Neural cell (in vitro differentiated cells): Measurements from ENCODE around the gene CSAG1. TPM values are rescaled to one million over a fixed set of nuclear protein-coding genes. Genes with fewer than 3 reads are reported as not detected.
"Not testable (repeated sequence)": the region's sequence is repeated elsewhere in the genome, so short reads cannot be mapped to it uniquely, and the experiment has no call there.

Source experiments
- H2AFZ ChIP-seq: fragments of 200-600, 300-800 bp; sonication (generic), shearing (Covaris generic); 2 replicates; pipeline ENCODE4 v1.6.0; 2014; ENCODE audit warnings: low read depth, mild to moderate bottlenecking, antibody characterized with exemption, low read length, moderate library complexity
- H3F3A ChIP-seq: fragments of 200-600 bp; shearing (Covaris generic); 2 replicates; pipeline ENCODE4 v1.6.1; 2016; ENCODE audit warnings: mild to moderate bottlenecking, moderate library complexity, mixed read lengths, antibody characterized with exemption, low read length; ENCODE audit not compliant: insufficient read depth, poor library complexity, severe bottlenecking
- H3K27ac ChIP-seq: fragments of 200-600, 300-800 bp; sonication (generic), shearing (Covaris generic); 2 replicates; pipeline ENCODE4 v1.5.1; 2014; ENCODE audit warnings: mild to moderate bottlenecking, low read length, moderate library complexity
- H3K27me3 ChIP-seq: fragments of 300-800, 200-600 bp; sonication (generic), shearing (Covaris generic); 2 replicates; pipeline ENCODE4 v1.6.0; 2014; ENCODE audit warnings: mild to moderate bottlenecking, low read depth, low read length, moderate library complexity; ENCODE audit not compliant: insufficient read depth
- H3K36me3 ChIP-seq: fragments of 300-800, 200-600 bp; sonication (generic), shearing (Covaris generic); 2 replicates; pipeline ENCODE4 v1.5.1; 2014; ENCODE audit warnings: mild to moderate bottlenecking, antibody characterized with exemption, low read length, moderate library complexity; ENCODE audit not compliant: insufficient read depth
- H3K4me2 ChIP-seq: fragments of 300-800, 200-600 bp; sonication (generic), shearing (Covaris generic); 2 replicates; pipeline ENCODE4 v1.6.0; 2014; ENCODE audit warnings: mild to moderate bottlenecking, low read length
- H3K4me3 ChIP-seq: fragments of 300-800, 200-600 bp; sonication (generic), shearing (Covaris generic); 2 replicates; pipeline ENCODE4 v1.5.1; 2014; ENCODE audit warnings: mild to moderate bottlenecking, low read length, moderate library complexity
- H3K79me2 ChIP-seq: fragments of 200-600 bp; shearing (Covaris generic); replicated peaks from 2 replicates; pipeline ENCODE4 v1.6.0; 2014; ENCODE audit warnings: mild to moderate bottlenecking, low read length, moderate library complexity; ENCODE audit not compliant: insufficient read depth
- H3K9ac ChIP-seq: fragments of 300-800, 200-600 bp; sonication (generic), shearing (Covaris generic); 2 replicates; pipeline ENCODE4 v1.6.1; 2016; ENCODE audit warnings: mild to moderate bottlenecking, low read length, mixed read lengths
- H3K9me2 ChIP-seq: fragments of 200-600 bp; shearing (Covaris generic); 2 replicates; pipeline ENCODE4 v1.6.1; 2016; ENCODE audit warnings: mild to moderate bottlenecking, low read length, mixed read lengths; ENCODE audit not compliant: insufficient read depth
- H3K9me3 ChIP-seq: fragments of 200-600, 300-800 bp; sonication (generic), shearing (Covaris generic); 2 replicates; pipeline ENCODE4 v1.6.1; 2016; ENCODE audit warnings: mild to moderate bottlenecking, mixed run types, low read length, moderate library complexity, mixed read lengths
- H4K20me1 ChIP-seq: fragments of 200-600 bp; shearing (Covaris generic); 2 replicates; pipeline ENCODE4 v1.6.1; 2016; ENCODE audit warnings: mild to moderate bottlenecking, mixed run types; ENCODE audit not compliant: insufficient read depth
- EP300 ChIP-seq: fragments of 450-650 bp; conservative IDR thresholded peaks from 2 replicates; pipeline ENCODE4 v1.6.1; 2014; ENCODE audit warnings: antibody characterized with exemption, mild to moderate bottlenecking, moderate library complexity; ENCODE audit not compliant: poor library complexity, severe bottlenecking
- RAD21 ChIP-seq: fragments of 450-650 bp; conservative IDR thresholded peaks from 2 replicates; pipeline ENCODE4 v1.6.1; 2014; ENCODE audit warnings: antibody characterized with exemption, mild to moderate bottlenecking, moderate library complexity
- polyA plus RNA-seq: library from polyadenylated mRNA; depleted of rRNA; stranded (reverse); fragments of >200 nt; gene quantifications from 2 replicates; pipeline ENCODE4 v1.2.3, GENCODE V29; 2014

CSAG1 gene
- polyA plus RNA-seq, 1 donor from 2014 or later = not detected

GRCh38 chrX:152758918-152759317, 25.4 kb upstream of the CSAG1 start, which contains the start of gene CSAG3:
CSAG3 (plus strand) TSS chrX:152759218.
- not testable (repeated sequence) for H3K36me3 ChIP-seq, H3F3A ChIP-seq, H3K9ac ChIP-seq, H3K27ac ChIP-seq, H3K4me2 ChIP-seq, H4K20me1 ChIP-seq, H3K27me3 ChIP-seq, H2AFZ ChIP-seq, H3K9me2 ChIP-seq, H3K79me2 ChIP-seq, H3K4me3 ChIP-seq, H3K9me3 ChIP-seq

GRCh38 chrX:152754871-152755270, 21.4 kb upstream of the CSAG1 start:
- H3K36me3 ChIP-seq, H2AFZ ChIP-seq, H3K4me3 ChIP-seq, H4K20me1 ChIP-seq, H3K9me2 ChIP-seq, H3K79me2 ChIP-seq, H3K27ac ChIP-seq, H3K9me3 ChIP-seq, H3F3A ChIP-seq, H3K4me2 ChIP-seq, H3K9ac ChIP-seq, H3K27me3 ChIP-seq: not testable (repeated sequence)

- H3K4me2 ChIP-seq, H3K27me3 ChIP-seq, H3K9me2 ChIP-seq, H3K9me3 ChIP-seq, H3K27ac ChIP-seq, H3K4me3 ChIP-seq, H4K20me1 ChIP-seq, H2AFZ ChIP-seq, H3K9ac ChIP-seq, H3K36me3 ChIP-seq, H3K79me2 ChIP-seq, H3F3A ChIP-seq: not testable (repeated sequence)
Observed at GRCh38 chrX:152753686-152754650, 20.4 kb upstream of the CSAG1 start, which contains the start of gene MAGEA2. MAGEA2 (minus strand) TSS chrX:152753842; CDS start chrX:152751363, 2,479 bp downstream.

GRCh38 chrX:152738560-152738959, 5.0 kb upstream of the CSAG1 start:
- Histone ChIP-seq H3K27me3 (no peaks in the 10 kb centered on the region), H3K4me2 (no peak overlapping the region), H3K79me2 (no peaks in the 10 kb centered on the region), H3K36me3 (no peaks in the 10 kb centered on the region), H4K20me1 (no peaks in the 10 kb centered on the region), H3K4me3 (no peak overlapping the region), H3K9ac (no peak overlapping the region), H3K27ac (no peak overlapping the region), H3K9me2 (no peaks in the 10 kb centered on the region), H2AFZ (no peak overlapping the region), H3F3A (no peaks in the 10 kb centered on the region), H3K9me3 (no peaks in the 10 kb centered on the region)
- TF ChIP-seq RAD21 (no peak), EP300 (no peak)

DNA sequence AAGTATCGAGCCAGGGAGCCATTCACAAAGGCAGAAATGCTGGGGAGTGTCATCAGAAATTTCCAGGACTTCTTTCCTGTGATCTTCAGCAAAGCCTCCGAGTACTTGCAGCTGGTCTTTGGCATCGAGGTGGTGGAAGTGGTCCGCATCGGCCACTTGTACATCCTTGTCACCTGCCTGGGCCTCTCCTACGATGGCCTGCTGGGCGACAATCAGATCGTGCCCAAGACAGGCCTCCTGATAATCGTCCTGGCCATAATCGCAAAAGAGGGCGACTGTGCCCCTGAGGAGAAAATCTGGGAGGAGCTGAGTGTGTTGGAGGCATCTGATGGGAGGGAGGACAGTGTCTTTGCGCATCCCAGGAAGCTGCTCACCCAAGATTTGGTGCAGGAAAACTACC, 3.0 kb upstream of the CSAG1 start:
- not testable (repeated sequence) for H3K27me3 ChIP-seq, H3K79me2 ChIP-seq, H3K4me3 ChIP-seq

More for the DNA sequence above, 3.0 kb upstream of the CSAG1 start:
- H3K9me2 ChIP-seq, H3K27ac ChIP-seq, H3K36me3 ChIP-seq, H2AFZ ChIP-seq, H3K9me3 ChIP-seq, H3K4me2 ChIP-seq, H4K20me1 ChIP-seq, H3F3A ChIP-seq, H3K9ac ChIP-seq: not testable (repeated sequence)
